Measurements from ENCODE around the gene ZBTB39. TPM values are rescaled to one million over a fixed set of nuclear protein-coding genes. Genes with fewer than 3 reads are reported as not detected.

ZBTB39 gene
- total RNA-seq, 1 donor from 2014 or later = 21.1 TPM

- no peak overlapping the region for H2AFZ ChIP-seq (replicated peaks)
- H3K27ac ChIP-seq = no peak overlapping the region
- H3F3A ChIP-seq (ENCODE audit: low read depth) = no peaks in the 10 kb centered on the region
- H3K27me3 ChIP-seq = no peaks in the 10 kb centered on the region
- H4K20me1 ChIP-seq (ENCODE audit: low read depth) = no peaks in the 10 kb centered on the region
- no peak for DNase-seq (ENCODE audit: low spot score)
- H3K4me3 Mint-ChIP-seq = peak overlapping the region; percentile 30
- no peaks in the 10 kb centered on the region for H3K36me3 ChIP-seq
- no peak overlapping the region for H3K27ac Mint-ChIP-seq
- no peaks in the 10 kb centered on the region for H3K4me1 Mint-ChIP-seq
- TF ChIP-seq EZH2phosphoT487 (IDR thresholded peaks at IDR 0.05) (no peak), EZH2 (IDR thresholded peaks at IDR 0.05) (no peak), CTCF (IDR thresholded peaks at IDR 0.05) (no peak)
- H3K36me3 Mint-ChIP-seq = no peaks in the 10 kb centered on the region
- H3K4me2 ChIP-seq = no peak overlapping the region
- H3K9me3 ChIP-seq (ENCODE audit: low read depth) = no peaks in the 10 kb centered on the region
- H3K9ac ChIP-seq = no peak overlapping the region
- no peaks in the 10 kb centered on the region for H3K4me1 ChIP-seq
- H3K27me3 Mint-ChIP-seq (ENCODE audit: insufficient read depth, low read depth) = peaks cover 11% of the 10 kb centered on the region
- H3K9me3 Mint-ChIP-seq = peaks cover 10% of the 10 kb centered on the region
- no peak overlapping the region for H3K4me3 ChIP-seq
- H3K79me2 ChIP-seq (ENCODE audit: low read depth) = no peaks in the 10 kb centered on the region
Observed at GRCh38 chr12:56954958-56955355, 51.4 kb downstream of the ZBTB39 start.

GRCh38 chr12:56954057-56954957 lies 52.0 kb downstream of the ZBTB39 start:
- Mint-ChIP-seq H3K27ac (no peak overlapping the region), H3K27me3 (ENCODE audit: insufficient read depth, low read depth) (peaks cover 11% of the 10 kb centered on the region), H3K4me1 (no peaks in the 10 kb centered on the region), H3K9me3 (peaks cover 9% of the 10 kb centered on the region), H3K4me3 (no peak overlapping the region), H3K36me3 (no peaks in the 10 kb centered on the region)
- Histone ChIP-seq H4K20me1 (ENCODE audit: low read depth) (no peaks in the 10 kb centered on the region), H3K27ac (no peak overlapping the region), H3K9ac (no peak overlapping the region), H3K4me3 (no peak overlapping the region), H3K4me2 (no peak overlapping the region), H3K9me3 (ENCODE audit: low read depth) (no peaks in the 10 kb centered on the region), H3K4me1 (no peaks in the 10 kb centered on the region), H3F3A (ENCODE audit: low read depth) (no peaks in the 10 kb centered on the region), H3K27me3 (no peaks in the 10 kb centered on the region), H2AFZ (replicated peaks) (no peak overlapping the region), H3K36me3 (no peaks in the 10 kb centered on the region), H3K79me2 (ENCODE audit: low read depth) (no peaks in the 10 kb centered on the region)
- no peak for TF ChIP-seq CTCF (IDR thresholded peaks at IDR 0.05)
- TF ChIP-seq EZH2 (IDR thresholded peaks at IDR 0.05) = no peak
- no peak for TF ChIP-seq EZH2phosphoT487 (IDR thresholded peaks at IDR 0.05)
- no peak for DNase-seq (ENCODE audit: low spot score)

- no peaks in the 10 kb centered on the region for H3K79me2 ChIP-seq (ENCODE audit: low read depth)
- H3K9ac ChIP-seq = no peak overlapping the region
- H3K27ac ChIP-seq = no peak overlapping the region
- no peaks in the 10 kb centered on the region for H3K36me3 ChIP-seq
- H2AFZ ChIP-seq (replicated peaks) = no peak overlapping the region
- no peak overlapping the region for H3K4me3 ChIP-seq
- H3K4me1 ChIP-seq = no peaks in the 10 kb centered on the region
- Mint-ChIP-seq H3K27me3 (ENCODE audit: insufficient read depth, low read depth) (peaks cover 11% of the 10 kb centered on the region), H3K27ac (no peak overlapping the region), H3K9me3 (peaks cover 8% of the 10 kb centered on the region), H3K4me1 (no peaks in the 10 kb centered on the region), H3K4me3 (no peak overlapping the region), H3K36me3 (no peaks in the 10 kb centered on the region)
- no peak for DNase-seq (ENCODE audit: low spot score)
- no peak overlapping the region for H3K4me2 ChIP-seq
- TF ChIP-seq EZH2phosphoT487 (IDR thresholded peaks at IDR 0.05) = no peak
- no peak for TF ChIP-seq CTCF (IDR thresholded peaks at IDR 0.05)
- no peak for TF ChIP-seq EZH2 (IDR thresholded peaks at IDR 0.05)
- no peaks in the 10 kb centered on the region for H4K20me1 ChIP-seq (ENCODE audit: low read depth)
- no peaks in the 10 kb centered on the region for H3K9me3 ChIP-seq (ENCODE audit: low read depth)
- no peaks in the 10 kb centered on the region for H3K27me3 ChIP-seq
- no peaks in the 10 kb centered on the region for H3F3A ChIP-seq (ENCODE audit: low read depth)
Observed at GRCh38 chr12:56953314-56953713, 53.0 kb downstream of the ZBTB39 start.
